Fibroblast of villous mesenchyme (primary cell): Measurements from ENCODE around the gene HOMEZ. TPM values are rescaled to one million over a fixed set of nuclear protein-coding genes. Genes with fewer than 3 reads are reported as not detected.
A peak's percentile ranks its signal among the peaks of the same experiment; 100 is the strongest.

Source experiments
- DNase-seq: peaks from one replicate; pipeline ENCODE4 v3.0.0-alpha.2; 2010; ENCODE audit warnings: low read depth
- H3K4me3 ChIP-seq: 2 replicates; pipeline ENCODE4 v1.5.1; 2011; ENCODE audit warnings: low read depth, mild to moderate bottlenecking, low read length
- CTCF ChIP-seq: IDR thresholded peaks from 2 replicates; pipeline ENCODE4 v1.5.1; 2012; ENCODE audit warnings: low read depth, mild to moderate bottlenecking, low read length; ENCODE audit not compliant: insufficient read depth
- total RNA-seq: library from RNA; depleted of rRNA; stranded (reverse); fragments of >200 nt; gene quantifications from 2 replicates; pipeline ENCODE4 v1.2.3, GENCODE V29; 2012

Gene HOMEZ
- total RNA-seq, 1 donor, result 6.0 TPM

GRCh38 chr14:23299986-23300686, 14.2 kb upstream of the HOMEZ start:
- TF ChIP-seq CTCF, result no peak
- H3K4me3 ChIP-seq, result peak overlapping the region; percentile 77
- peak; percentile 3 for DNase-seq

GRCh38 chr14:23299211-23299957, 13.5 kb upstream of the HOMEZ start:
- DNase-seq, result peak; percentile 66
- peak; percentile 29 for TF ChIP-seq CTCF
- H3K4me3 ChIP-seq, result no peak overlapping the region

GRCh38 chr14:23297611-23298277, 11.8 kb upstream of the HOMEZ start:
- no peak overlapping the region for H3K4me3 ChIP-seq
- no peak for DNase-seq
- no peak for TF ChIP-seq CTCF

- H3K4me3 ChIP-seq, result no peak overlapping the region
- DNase-seq, result no peak
- TF ChIP-seq CTCF, result no peak
Observed at GRCh38 chr14:23297096-23297495, 11.2 kb upstream of the HOMEZ start.

- no peak for TF ChIP-seq CTCF
- H3K4me3 ChIP-seq, result no peak overlapping the region
Observed at GRCh38 chr14:23296012-23296777, 10.3 kb upstream of the HOMEZ start.

GRCh38 chr14:23294734-23295561, 9.0 kb upstream of the HOMEZ start:
- no peak overlapping the region for H3K4me3 ChIP-seq
- DNase-seq, result peak; percentile 62
- peak; percentile 94 for TF ChIP-seq CTCF

More at GRCh38 chr14:23296012-23296777, 10.3 kb upstream of the HOMEZ start:
- no peak for DNase-seq
